Measurements from ENCODE around the gene IFT25. TPM values are rescaled to one million over a fixed set of nuclear protein-coding genes. Genes with fewer than 3 reads are reported as not detected.
"Not testable (repeated sequence)": the region's sequence is repeated elsewhere in the genome, so short reads cannot be mapped to it uniquely, and the experiment has no call there.

Gene IFT25
- total RNA-seq, 2 donors from 2014 or later = 61.3 to 73.0 TPM

DNA sequence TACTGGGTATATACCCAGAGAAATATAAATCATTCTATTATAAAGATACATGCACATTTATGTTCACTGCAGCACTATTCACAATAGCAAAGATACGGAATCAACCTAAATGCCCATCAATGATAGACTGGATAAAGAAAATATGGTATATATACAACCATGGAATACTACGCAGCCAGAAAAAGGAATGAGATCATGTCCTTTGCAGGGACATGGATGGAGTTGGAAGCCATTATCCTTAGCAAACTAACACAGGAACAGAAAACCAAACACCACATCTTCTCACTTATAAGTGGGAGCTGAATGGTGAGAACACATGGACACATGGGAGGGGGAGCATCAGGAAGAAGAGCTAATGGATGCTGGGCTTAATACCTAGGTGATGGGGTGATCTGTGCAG, 63.6 kb downstream of the IFT25 start:
- not testable (repeated sequence) for ATAC-seq; H3K9me3 Mint-ChIP-seq; DNase-seq (ENCODE audit: low spot score in 2 of 2); H3K27ac Mint-ChIP-seq
- H3K36me3 Mint-ChIP-seq = peaks cover 21 to 22% of the 10 kb centered on the region in 2 donors

GRCh38 chr1:53878492-53879105, 66.9 kb downstream of the IFT25 start:
- peaks cover 0 to 4% of the 10 kb centered on the region in 2 donors for H3K9me3 Mint-ChIP-seq
- H3K36me3 Mint-ChIP-seq = peaks cover 14 to 16% of the 10 kb centered on the region in 2 donors
- ATAC-seq (no peak), DNase-seq (ENCODE audit: low spot score in 2 of 2) (no peak)
- no peak overlapping the region for H3K27ac Mint-ChIP-seq

GRCh38 chr1:53875150-53875549, 70.3 kb downstream of the IFT25 start:
- not testable (repeated sequence) for H3K27ac Mint-ChIP-seq; ATAC-seq; H3K36me3 Mint-ChIP-seq; H3K9me3 Mint-ChIP-seq; DNase-seq (ENCODE audit: low spot score in 2 of 2)

DNA sequence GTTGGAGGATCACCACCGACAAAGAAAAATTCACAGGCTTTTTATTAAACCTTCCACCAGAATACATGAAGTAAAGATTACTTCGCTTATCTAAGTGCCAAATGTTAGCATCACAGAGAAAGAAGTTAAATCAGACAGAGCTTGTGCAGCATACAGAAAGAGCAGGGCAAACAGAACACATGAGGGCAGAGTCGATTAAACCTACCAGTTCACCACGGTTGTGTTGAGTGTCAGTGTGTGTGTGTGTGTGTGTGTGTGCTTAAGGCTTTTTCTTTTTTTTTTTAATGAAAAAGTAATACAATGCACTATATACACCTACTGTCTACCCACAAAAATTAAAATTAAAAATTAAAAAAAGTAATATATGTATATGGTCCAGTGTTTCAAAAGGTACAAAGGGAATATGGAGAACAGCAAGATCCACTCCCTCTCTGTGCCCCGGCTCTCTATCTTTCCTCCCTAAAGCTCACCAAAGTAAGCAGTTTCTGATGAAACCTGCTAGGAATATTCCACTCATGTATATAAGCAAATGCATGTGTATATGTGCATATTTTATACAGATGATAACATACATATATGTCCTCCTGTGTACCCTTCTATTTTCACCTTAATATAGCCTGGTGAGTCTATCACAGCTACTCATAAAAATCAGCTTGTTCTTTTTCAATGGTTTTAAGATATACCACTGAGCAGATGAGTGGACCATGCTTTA, 73.6 kb downstream of the IFT25 start:
- no peaks in the 10 kb centered on the region for H3K9me3 Mint-ChIP-seq
- ATAC-seq = no peak

More for the DNA sequence above, 73.6 kb downstream of the IFT25 start:
- no peak overlapping the region for H3K27ac Mint-ChIP-seq
- DNase-seq (ENCODE audit: low spot score in 2 of 2) = no peak
- H3K36me3 Mint-ChIP-seq = no peaks in the 10 kb centered on the region

Other genes starting within 250 kb of the IFT25 start
- not detected for gene GLIS1, start 206.5 kb downstream of the IFT25 start, total RNA-seq
- 10 to 100 TPM; 17.0 to 33.3 TPM for gene NDC1, start 107.4 kb downstream of the IFT25 start, total RNA-seq
- 10 to 100 TPM; 18.1 to 21.8 TPM for gene YIPF1, start 55.9 kb downstream of the IFT25 start, total RNA-seq
- gene DIO1, start 51.5 kb downstream of the IFT25 start, total RNA-seq = not detected
- 10 to 100 TPM; 31.6 to 35.8 TPM for gene LRRC42, start 651 bp upstream of the IFT25 start, total RNA-seq
- not detected for gene LDLRAD1, start 72.5 kb upstream of the IFT25 start, total RNA-seq
- 100 to 1,000 TPM; 132 to 164 TPM for gene TMEM59, start 107.5 kb upstream of the IFT25 start, total RNA-seq
- 10 to 100 TPM; 11.8 to 19.4 TPM for gene TCEANC2, start 107.9 kb upstream of the IFT25 start, total RNA-seq
- under 1 TPM; 0.11 to 0.14 TPM for gene CDCP2, start 207.3 kb upstream of the IFT25 start, total RNA-seq

All from activated naive CD4-positive, alpha-beta T cell treated with anti-CD3 and anti-CD28 coated beads, Interleukin-2, amount 50 U/mL, for 72 hours (primary cell).